Right ventricle myocardium inferior (tissue), 1 donor: ENCODE data around the gene RSPRY1. TPM values are rescaled to one million over a fixed set of nuclear protein-coding genes. Genes with fewer than 3 reads are reported as not detected.

Experiments
- ATAC-seq: fragments of 200-7000 bp; cut with Tn5 transposase; one replicate; pipeline ENCODE4 v1.9.1; 2020; ENCODE audit warnings: mild to moderate bottlenecking, moderate library complexity
- DNase-seq: peaks from one replicate; pipeline ENCODE4 v3.0.0; 2021; ENCODE audit errors: missing footprints
- intact Hi-C: fragments of 100-400 bp; cut with DNase I; formaldehyde crosslinking; loops from one replicate; pipeline ENCODE4 v1.11.0; 2022
- long read RNA-seq: library from polyadenylated mRNA; unstranded; transcript quantifications from one replicate; pipeline ENCODE4 v2.0.0, GENCODE V29; 2021
- total RNA-seq: library from RNA; stranded (reverse); fragmentation: NEBNext Ultra II Directional; extraction: Animal tissue kit (Norgen Biotek cat#: 25700); gene quantifications from one replicate; pipeline ENCODE4 v1.2.1, GENCODE V29; 2021
- donor health status: DM: no; HTN: yes; CAD: no; lungs with severe emphysema.

RSPRY1 gene
- total RNA-seq = 13.8 TPM
- long read RNA-seq, transcript RSPRY1-201 (15 exons, 3,547 nt) = major isoform, 14 of 24 reads
- long read RNA-seq, partial matches to known transcripts = 0 of 24 reads
- long read RNA-seq, other reads (novel, unspliced or antisense) = 10 of 24 reads

DNA sequence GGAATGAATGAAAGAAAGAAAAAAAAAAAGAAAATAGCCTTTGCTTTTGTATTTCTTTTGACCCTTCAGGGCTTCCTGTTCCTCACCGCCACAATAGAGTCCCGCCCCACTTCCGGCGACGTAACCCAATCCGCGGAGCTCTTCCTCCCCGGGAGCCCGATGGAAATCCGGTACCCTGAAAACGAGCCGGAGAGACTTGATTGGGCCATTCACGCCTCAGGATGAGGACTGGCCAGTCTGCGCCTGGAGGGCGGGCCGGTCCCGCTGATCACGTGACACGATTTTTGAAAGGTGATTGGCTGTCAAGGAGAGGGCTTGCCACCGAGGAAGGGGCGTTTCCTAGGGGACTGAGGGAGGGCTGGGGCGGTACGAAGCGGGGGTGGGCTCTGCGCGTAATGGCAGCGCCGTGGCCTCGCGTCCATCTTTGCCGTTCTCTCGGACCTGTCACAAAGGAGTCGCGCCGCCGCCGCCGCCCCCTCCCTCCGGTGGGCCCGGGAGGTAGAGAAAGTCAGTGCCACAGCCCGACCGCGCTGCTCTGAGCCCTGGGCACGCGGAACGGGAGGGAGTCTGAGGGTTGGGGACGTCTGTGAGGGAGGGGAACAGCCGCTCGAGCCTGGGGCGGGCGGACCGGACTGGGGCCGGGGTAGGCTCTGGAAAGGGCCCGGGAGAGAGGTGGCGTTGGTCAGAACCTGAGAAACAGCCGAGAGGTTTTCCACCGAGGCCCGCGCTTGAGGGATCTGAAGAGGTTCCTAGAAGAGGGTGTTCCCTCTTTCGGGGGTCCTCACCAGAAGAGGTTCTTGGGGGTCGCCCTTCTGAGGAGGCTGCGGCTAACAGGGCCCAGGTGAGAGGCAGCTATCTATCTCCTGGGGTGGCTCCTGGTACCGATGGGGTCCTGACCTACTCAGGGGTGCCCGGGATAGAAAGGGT lies at the start of gene RSPRY1, which contains the start of gene PSME3IP1:
TSS of gene RSPRY1 (plus strand) at position 385 of the 927 bp plus-strand sequence. CDS start 18,330 bp downstream, outside the sequence.
TSS of gene PSME3IP1 (minus strand) at position 95 of the 927 bp plus-strand sequence. CDS start 12,185 bp downstream, outside the sequence.
- intact Hi-C loops = loop anchor here (5.0 to 10.0 kb wide), 4 partner anchors 46 to 1331 kb away; partner anchors contain the start of genes ARL2BP, HERPUD1 and SETD6
- peak; percentile 98 for DNase-seq
- ATAC-seq = peak; percentile 99

DNA sequence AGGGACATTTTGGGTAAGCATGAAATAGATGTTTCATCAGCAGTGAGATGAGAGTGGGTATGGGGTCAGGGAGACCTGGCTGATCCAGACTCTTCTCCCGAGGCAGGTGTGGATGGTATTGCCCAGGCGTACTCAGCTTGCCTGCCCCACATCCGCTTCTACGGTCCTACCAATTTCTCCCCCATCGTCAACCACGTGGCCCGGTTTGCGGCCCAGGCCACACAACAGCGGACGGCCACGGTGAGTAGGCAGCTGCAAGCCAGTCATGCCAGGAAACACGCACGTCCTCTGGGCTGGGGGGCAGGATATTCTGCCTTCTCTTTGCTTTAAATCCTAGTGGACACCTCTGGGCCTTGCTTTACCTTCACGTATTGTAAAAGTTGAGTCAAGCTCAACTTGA lies 49.1 kb upstream of the RSPRY1 start:
- DNase-seq (no peak), ATAC-seq (no peak)
- intact Hi-C loops = no loop called here

DNA sequence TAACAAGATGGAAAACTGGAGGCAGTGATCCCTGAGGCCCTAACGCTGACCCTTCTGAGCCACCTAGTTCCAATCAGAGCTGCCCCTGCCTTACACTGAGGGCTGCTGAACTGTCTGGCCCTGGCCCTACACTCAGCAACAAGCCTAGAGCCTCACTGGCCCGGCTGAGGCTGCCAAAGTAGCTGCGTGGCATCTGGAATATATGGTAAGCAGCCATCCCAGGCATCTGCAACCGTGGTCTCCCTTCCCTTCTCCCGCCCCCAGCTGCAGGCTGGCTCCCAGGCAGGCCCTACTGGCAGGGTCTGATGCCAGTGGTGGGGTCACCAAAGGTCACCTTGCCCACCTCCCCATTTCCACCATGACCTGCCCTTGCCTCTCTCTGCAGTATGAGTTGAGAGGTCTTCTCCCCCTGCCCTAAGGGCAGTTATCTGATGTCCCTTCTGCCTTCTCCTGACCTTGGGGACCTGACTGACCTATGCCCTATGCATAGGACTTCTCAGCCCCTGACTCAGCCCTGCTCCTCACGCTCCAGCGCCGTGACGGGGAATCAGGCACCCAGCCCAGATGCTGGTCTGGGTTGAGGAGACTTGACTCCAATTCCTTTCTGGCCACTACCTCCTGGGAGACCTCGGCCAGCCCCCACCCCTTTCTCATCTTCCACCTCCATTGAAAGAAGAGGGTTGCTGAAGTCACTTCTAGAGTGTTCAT lies 48.4 kb upstream of the RSPRY1 start:
- intact Hi-C loops = no loop called here
- DNase-seq (no peak), ATAC-seq (no peak)

DNA sequence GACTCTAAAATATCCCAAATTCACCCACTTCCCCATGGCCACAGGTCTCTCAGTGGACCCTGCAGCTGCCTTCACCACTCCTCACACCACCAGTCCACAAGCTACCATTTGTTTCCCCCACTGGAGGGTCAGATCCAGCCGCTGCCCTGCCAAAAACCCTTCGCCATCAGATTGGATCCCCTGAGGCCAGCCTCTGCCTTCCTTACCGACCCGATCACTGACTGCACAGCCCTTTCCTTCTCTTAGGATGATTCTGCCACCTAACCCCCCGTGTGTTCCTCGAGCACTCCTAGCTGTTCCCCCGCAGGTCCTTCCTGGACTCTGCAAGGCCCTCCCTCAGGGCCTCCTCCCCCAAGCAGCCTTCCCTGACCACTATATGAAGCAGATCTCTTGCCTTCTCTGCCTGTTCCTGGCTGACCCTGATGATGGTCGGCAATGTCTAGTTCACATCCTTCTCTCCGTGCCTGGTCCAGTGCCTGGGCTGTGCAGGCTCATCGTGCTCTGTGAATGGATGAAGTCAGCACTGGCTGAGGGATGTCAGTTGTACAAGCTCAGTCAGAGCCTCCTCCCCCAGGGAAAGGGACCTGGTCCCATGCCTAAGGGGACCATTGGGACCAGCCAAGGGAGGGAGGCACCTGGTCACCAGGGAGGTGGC lies 47.7 kb upstream of the RSPRY1 start:
- ATAC-seq = no peak
- intact Hi-C loops = no loop called here
- no peak for DNase-seq

DNA sequence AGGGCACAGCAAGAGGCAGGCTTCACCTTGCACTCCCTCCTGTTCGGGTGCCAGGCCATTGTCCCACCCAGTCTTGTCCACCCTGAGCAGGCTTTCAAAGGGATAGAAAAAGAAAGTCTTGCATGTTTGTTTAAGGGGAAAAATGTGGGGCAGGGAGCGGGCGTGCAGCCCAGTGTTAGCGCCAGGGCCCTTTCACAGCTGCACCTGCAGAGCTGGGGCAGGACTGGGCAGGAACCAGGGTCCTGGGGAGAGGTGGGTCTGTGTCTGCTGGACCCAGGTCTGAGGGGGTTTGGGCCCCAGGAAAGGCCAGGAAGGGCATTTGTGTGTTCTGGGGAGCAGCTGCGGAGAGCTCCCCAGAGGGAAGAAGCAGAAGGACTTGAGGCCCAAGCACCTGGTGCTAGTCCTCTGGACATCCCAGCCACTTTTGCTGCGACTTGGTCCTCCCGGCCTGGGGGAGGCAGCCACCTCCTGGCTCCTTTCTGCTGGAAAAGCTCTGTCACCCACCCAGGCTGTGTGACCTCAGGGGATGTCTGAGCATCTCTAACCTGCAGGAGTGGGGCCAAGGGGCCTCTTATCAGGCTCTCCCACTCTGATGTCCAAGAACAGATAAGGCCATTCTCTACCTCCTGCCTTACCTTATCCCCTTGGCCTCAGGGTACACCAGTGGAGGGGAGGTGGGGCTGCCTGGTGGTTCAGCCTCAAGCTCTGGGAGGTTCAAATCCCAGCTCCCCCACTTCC lies 45.0 kb upstream of the RSPRY1 start:
- no peak for ATAC-seq
- no peak for DNase-seq
- intact Hi-C loops = no loop called here

DNA sequence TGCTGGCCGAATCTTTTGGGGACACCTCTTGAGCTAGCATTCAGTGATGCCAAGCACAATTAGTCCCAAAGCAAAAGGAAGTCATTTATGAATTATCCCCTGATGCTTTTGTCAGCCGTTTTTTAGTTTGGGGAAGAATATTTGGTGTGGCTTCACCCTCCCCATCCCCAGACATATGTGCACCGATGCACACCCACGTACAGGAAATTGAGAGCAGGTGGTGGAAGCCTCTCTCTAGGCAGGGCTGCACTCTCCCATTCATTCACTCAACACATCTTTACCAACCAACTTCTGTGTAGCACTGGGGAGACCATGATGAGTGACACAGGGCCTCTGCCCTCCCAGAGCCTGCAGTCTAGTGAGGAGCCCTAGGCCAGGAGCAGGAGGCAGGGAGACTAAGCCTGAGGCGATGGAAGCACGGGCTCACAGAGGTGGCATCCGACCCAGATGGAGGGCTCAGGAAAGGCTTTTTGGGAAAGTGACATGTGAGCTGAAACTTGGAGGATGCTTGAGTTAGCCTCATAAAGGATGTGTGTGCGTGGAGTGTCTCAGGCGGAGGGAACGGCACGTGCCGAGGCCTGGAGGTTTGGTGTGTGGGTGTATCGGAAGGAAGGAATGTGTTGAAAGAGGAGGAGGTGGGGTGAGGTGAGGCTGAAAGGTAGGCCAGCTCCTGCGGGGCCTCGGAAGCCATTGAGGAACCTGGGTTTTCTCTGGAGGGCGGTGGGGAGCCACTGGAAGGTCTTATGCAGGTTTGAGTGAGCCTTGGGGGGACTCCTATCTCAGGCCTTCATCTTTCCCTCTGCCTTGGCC lies 44.1 kb upstream of the RSPRY1 start:
- no peak for ATAC-seq
- intact Hi-C loops = no loop called here
- no peak for DNase-seq

DNA sequence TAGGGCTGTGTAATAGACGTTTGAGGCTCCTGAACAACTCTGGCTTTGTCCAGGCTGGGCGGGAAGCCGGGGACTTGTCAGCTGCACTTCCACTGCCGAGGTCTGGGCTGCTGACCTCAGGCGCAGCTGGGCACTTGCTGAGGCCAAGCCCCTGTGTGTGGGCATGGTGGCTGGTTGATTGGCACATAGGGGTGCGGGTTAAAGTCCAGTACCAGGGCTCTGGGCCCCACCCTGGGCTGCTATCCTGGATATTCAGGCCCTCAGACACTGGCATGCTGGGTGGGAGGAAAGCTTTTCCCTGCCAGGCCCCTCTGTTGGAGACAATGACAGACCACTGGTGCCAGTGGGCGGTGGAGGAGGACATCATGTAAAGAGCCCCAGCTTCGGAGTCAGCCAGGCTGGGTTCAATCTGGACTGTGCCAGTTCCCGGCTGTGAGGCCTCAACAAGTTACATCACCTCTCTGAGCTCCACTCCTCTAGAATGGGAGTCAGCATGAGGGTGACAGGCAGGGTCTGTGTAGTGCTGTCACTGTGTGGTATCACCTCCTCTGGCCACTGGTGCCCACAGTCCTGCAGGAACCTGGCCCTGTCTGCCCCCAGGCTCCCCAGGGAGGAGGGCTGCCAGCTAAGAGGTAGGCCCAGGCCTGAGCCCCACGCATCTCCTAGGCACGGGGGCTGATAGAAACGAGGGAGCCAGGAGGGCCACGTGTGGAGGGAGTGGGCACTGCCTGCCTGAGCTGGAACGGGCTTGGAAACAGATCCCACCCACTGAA lies 42.8 kb upstream of the RSPRY1 start:
- intact Hi-C loops = no loop called here
- ATAC-seq = no peak

DNA sequence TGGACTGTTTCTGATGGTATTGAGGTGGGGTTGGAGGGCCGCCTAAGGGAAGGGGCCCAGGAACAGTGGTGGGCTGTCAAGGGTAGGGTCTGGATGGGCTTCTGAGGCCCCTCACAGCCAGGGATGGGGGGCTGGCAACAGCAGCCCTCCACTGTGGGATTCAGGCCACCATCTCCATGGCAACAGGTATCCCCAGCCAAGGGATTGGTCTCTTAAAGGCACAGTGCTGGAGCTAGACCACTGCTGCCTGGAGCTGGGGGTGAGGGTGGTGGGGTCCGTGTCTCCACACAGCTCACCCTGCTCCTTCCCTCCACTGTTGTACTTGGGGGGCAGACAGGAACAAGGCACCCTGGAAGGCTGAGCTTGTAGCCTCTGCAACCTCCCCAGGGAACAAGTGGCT lies 42.1 kb upstream of the RSPRY1 start:
- intact Hi-C loops = no loop called here
- ATAC-seq (no peak), DNase-seq (no peak)

More for the DNA sequence above, 42.8 kb upstream of the RSPRY1 start:
- no peak for DNase-seq

DNA sequence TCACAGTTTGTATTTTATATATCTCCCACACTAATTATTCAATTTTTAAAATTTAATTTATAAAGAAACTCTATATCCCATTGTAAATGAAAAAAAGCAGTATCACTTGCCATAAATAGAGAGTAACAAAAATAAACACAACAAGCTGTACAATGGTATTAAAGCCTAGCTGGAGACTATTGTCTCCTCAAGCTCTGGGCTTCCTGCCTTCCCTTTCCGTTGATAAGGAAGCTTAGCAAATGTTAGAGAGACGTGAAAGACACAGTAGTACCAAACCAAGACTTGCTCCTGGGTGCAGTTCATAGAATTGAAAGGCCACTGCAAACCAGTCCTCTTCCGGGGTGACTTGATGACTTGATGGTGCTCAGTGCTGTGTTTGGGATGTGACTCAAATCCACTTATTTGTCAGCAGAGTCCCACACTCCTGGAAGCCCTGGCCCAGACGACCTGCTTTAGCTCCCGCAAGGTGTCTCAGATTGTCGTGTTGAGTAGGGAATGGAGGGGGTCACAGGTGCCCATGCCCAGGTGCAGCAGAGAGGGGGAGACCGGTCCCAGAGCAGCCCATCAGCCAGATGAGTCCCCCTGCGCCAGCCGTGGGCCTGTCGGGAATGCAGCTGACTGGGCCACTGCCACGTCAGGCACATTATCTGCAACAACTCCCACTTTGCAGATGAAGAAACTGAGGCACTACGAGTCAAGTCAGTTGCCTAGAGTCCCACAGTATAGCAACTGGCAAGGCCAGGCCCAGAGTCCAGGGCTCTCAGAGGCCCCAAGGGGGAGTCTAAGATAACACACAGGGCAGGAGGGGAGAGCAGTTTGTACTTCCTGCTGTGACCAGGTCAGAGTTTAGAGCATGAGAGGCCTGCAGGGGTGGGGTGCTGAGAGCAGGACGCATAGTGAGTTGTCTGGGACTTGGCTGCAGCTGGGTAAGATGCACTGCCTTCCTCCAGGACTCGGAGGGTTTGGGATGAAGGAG lies 40.8 kb upstream of the RSPRY1 start:
- ATAC-seq (no peak), DNase-seq (no peak)
- intact Hi-C loops = loop anchor here (5.0 kb wide), 1 partner anchor 53 kb away; the partner anchor contains the start of gene CPNE2

DNA sequence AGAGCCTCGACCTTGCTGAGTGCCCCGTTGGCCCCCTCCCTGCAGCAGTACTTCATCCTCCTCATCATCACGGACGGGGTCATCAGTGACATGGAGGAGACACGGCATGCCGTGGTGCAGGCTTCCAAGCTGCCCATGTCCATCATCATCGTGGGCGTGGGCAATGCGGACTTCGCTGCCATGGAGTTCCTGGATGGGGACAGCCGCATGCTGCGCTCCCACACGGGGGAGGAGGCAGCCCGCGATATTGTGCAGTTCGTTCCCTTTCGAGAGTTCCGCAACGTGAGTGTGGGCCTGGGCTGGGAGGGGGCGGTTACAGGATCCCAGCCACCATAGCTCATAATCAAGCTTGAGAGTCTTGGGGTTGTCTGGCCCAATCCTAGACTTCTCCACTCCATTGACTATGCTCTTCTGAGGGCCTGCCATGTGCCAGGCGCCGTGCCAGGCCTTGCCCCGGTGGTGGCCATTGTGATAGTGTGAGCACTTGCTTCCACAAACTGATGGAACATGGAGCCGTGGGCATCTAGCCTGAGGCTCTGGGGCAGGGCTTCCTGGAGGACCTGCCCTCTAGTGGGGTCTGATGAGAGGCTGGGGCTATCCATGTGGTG lies 40.0 kb upstream of the RSPRY1 start:
- ATAC-seq = peak; percentile 7
- intact Hi-C loops = loop anchor here (5.0 kb wide), 1 partner anchor 54 kb away; the partner anchor contains the start of gene CPNE2
- DNase-seq = no peak

DNA sequence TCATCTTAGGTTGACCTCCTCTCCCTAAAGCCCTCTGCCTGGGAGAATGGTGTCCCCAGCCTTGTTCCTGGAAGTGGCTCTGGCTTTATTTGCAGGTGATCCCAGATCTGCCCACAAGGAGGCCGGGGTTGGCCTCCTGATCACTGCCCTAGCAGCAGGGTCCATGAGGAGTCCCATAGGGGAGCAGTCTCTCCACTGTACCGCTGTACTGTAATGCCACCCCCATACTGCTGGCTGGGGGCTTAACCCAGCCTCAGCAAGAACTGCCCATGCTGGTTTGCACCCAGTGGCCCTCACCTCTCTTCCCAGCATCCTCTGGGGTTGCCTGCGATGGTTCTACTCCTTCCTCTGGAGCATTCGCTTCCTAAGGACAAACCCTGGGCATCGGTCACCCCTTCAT lies 39.4 kb upstream of the RSPRY1 start:
- intact Hi-C loops = loop anchor here (5.0 kb wide), 1 partner anchor 54 kb away; the partner anchor contains the start of gene CPNE2
- DNase-seq (no peak), ATAC-seq (no peak)

DNA sequence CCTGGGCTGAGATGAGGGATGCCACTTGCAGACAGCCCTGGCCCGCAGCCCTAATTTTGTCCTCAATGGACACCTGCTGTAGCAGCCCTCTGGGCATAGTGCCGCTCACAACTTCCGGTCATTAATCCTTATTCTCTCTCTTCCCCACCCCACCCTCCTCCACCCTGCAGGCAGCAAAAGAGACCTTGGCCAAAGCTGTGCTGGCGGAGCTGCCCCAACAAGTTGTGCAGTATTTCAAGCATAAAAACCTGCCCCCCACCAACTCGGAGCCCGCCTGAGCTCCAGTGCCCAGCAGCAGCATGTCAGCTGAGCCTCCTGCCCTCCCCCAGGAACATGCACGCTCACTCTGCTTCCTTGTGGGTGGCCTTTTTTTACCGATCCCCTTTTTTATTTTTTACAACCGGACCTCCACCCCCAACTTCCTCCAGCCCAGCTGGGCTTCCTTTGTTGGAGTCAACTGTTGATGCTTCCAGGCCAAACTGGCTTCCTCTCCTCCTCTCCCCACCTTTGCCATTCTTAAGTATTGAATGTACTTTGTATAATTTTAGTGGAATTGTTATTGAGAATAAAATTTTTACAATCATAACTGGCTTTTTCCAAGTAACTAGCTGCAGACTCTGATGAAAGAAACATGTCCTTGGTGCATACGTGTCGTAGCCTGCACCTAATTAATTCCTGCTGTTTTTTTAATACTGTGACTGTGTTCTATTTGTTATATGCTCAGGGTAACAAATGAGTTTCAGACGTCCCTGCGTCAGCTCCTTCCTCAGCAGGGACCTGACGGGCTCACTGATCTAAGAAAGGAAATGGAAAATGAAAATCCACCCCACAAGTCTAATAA lies 38.5 kb upstream of the RSPRY1 start:
- DNase-seq (no peak), ATAC-seq (no peak)
- intact Hi-C loops = loop anchor here (5.0 kb wide), 1 partner anchor 55 kb away; the partner anchor contains the start of gene CPNE2

DNA sequence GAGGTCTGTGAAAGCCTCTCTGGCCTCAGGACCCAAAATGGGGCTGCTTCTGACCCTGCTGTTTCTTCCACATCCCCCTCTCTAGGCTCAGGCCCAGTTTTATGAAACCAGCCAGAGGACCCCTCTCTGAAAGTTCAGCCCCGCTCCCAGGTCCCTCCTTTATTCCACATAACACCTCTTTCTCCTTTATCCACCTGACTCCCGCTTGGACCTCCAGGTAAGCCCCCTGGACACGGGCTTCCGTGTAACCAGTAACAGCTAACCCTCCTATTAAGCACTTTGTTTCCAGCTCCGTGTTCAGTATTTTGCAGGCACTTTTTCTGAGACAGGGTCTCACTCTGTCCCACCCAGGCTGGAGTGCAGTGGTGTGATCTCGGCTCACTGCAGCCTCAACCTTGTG lies 37.6 kb upstream of the RSPRY1 start:
- intact Hi-C loops = loop anchor here (5.0 kb wide), 1 partner anchor 56 kb away; the partner anchor contains the start of gene CPNE2
- ATAC-seq (no peak), DNase-seq (no peak)

DNA sequence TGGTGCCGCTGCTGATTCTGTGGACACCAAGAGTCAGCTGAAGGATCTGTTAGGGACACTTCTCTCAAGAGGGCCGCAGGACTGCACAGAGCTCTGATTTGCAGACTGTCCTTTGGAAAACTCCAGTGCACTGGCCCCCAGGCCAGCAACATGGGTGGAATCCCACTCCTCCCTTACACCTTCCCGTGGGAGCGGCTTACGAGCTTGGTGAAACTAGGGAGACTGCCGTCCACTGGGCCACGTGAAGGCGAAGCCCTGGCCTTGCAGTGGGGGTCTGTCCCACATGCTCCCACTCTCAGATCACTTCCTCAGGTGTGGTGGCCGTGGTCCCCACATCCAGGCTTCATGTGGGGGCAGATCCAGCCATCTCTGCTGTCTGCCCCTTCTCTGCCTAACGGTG lies 36.7 kb upstream of the RSPRY1 start:
- intact Hi-C loops = loop anchor here (5.0 kb wide), 1 partner anchor 57 kb away; the partner anchor contains the start of gene CPNE2
- no peak for ATAC-seq

More for the DNA sequence above, 36.7 kb upstream of the RSPRY1 start:
- DNase-seq = no peak
